ENCODE measurements around the gene SLA2.

DNA sequence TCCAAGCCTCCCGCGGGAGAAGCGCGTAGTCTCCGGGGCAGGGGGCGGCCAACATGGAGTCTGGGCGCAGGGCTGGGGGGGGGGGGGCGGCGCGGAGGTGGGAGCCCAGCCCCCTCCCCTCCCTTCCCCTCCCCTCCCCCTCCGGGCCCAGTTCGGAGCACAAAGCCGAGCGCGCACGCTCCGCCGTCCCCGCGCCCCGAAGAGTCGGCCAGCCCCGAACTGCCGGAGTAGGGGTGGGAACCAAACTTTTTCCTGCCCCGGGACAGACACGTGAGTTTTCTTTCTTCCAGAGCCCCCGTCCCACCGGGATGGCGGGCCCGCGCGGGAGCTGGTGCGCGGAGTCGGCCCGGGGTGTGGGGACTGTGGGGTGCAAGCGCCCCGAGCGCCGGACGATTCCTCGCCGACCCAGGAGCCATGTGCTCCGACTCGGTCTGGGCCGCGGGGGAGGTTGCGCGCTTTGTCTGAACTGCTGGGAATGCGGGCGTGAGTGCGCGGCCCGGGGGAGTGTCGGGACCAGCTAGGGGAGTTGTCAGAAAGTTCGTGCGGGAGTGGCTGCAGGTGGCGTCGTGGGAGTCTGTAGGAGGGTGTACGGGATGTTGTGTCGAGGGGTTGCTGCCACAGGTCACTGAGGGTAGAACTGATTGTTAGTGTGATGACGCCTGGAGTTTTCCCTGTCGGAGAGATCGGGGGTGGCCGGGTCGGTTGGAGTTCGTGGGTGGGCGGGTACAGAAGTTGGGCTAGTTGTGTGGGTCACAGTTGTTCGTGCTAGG is 71.4 kb downstream of the SLA2 start:
- TF ChIP-seq, protein P1, sequence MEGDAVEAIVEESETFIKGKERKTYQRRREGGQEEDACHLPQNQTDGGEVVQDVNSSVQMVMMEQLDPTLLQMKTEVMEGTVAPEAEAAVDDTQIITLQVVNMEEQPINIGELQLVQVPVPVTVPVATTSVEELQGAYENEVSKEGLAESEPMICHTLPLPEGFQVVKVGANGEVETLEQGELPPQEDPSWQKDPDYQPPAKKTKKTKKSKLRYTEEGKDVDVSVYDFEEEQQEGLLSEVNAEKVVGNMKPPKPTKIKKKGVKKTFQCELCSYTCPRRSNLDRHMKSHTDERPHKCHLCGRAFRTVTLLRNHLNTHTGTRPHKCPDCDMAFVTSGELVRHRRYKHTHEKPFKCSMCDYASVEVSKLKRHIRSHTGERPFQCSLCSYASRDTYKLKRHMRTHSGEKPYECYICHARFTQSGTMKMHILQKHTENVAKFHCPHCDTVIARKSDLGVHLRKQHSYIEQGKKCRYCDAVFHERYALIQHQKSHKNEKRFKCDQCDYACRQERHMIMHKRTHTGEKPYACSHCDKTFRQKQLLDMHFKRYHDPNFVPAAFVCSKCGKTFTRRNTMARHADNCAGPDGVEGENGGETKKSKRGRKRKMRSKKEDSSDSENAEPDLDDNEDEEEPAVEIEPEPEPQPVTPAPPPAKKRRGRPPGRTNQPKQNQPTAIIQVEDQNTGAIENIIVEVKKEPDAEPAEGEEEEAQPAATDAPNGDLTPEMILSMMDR (conservative IDR thresholded peaks at IDR 0.05): no peak
- peak; percentile 42; the same call in 1 of the 2 replicates for TF ChIP-seq ZFX (IDR thresholded peaks at IDR 0.05)
